Measurements from ENCODE around the gene ST8SIA5.

ST8SIA5 gene

GRCh38 chr18:46715062-46715461 lies 41.8 kb downstream of the ST8SIA5 start:
- DNase-seq (ENCODE audit: extremely low read depth in 1 of 2, low read depth in 1 of 2): no peak

GRCh38 chr18:46712406-46712805 lies 44.4 kb downstream of the ST8SIA5 start:
- no peak for DNase-seq (ENCODE audit: extremely low read depth in 1 of 2, low read depth in 1 of 2)

- no peak for DNase-seq (ENCODE audit: extremely low read depth in 1 of 2, low read depth in 1 of 2)
Observed at GRCh38 chr18:46711444-46711863, 45.4 kb downstream of the ST8SIA5 start.

GRCh38 chr18:46706968-46707367 lies 49.9 kb downstream of the ST8SIA5 start:
- no peak for DNase-seq (ENCODE audit: extremely low read depth in 1 of 2, low read depth in 1 of 2)

- no peak for DNase-seq (ENCODE audit: extremely low read depth in 1 of 2, low read depth in 1 of 2)
Observed at GRCh38 chr18:46705521-46705920, 51.3 kb downstream of the ST8SIA5 start.

GRCh38 chr18:46704816-46705215 lies 52.0 kb downstream of the ST8SIA5 start:
- no peak for DNase-seq (ENCODE audit: extremely low read depth in 1 of 2, low read depth in 1 of 2)

- DNase-seq (ENCODE audit: extremely low read depth in 1 of 2, low read depth in 1 of 2): no peak
Observed at GRCh38 chr18:46704189-46704588, 52.7 kb downstream of the ST8SIA5 start.

- no peak for DNase-seq (ENCODE audit: extremely low read depth in 1 of 2, low read depth in 1 of 2)
Observed at GRCh38 chr18:46702471-46702870, 54.4 kb downstream of the ST8SIA5 start.

- no peak for DNase-seq (ENCODE audit: extremely low read depth in 1 of 2, low read depth in 1 of 2)
Observed at GRCh38 chr18:46700066-46700824, 56.6 kb downstream of the ST8SIA5 start.

- no peak for DNase-seq (ENCODE audit: extremely low read depth in 1 of 2, low read depth in 1 of 2)
Observed at GRCh38 chr18:46696702-46697101, 60.2 kb downstream of the ST8SIA5 start.

GRCh38 chr18:46696268-46696667 lies 60.6 kb downstream of the ST8SIA5 start:
- DNase-seq (ENCODE audit: extremely low read depth in 1 of 2, low read depth in 1 of 2): no peak

GRCh38 chr18:46693996-46694395 lies 62.9 kb downstream of the ST8SIA5 start:
- no peak for DNase-seq (ENCODE audit: extremely low read depth in 1 of 2, low read depth in 1 of 2)

- DNase-seq (ENCODE audit: extremely low read depth in 1 of 2, low read depth in 1 of 2): no peak
Observed at GRCh38 chr18:46688853-46689525, 67.9 kb downstream of the ST8SIA5 start.

GRCh38 chr18:46686186-46686585 lies 70.7 kb downstream of the ST8SIA5 start:
- DNase-seq (ENCODE audit: extremely low read depth in 1 of 2, low read depth in 1 of 2): no peak

GRCh38 chr18:46683252-46683651 lies 73.6 kb downstream of the ST8SIA5 start:
- no peak for DNase-seq (ENCODE audit: extremely low read depth in 1 of 2, low read depth in 1 of 2)

GRCh38 chr18:46680784-46681695 lies 75.8 kb downstream of the ST8SIA5 start:
- no peak for DNase-seq (ENCODE audit: extremely low read depth in 1 of 2, low read depth in 1 of 2)

GRCh38 chr18:46679846-46680598 lies 76.8 kb downstream of the ST8SIA5 start:
- no peak for DNase-seq (ENCODE audit: extremely low read depth in 1 of 2, low read depth in 1 of 2)

GRCh38 chr18:46678785-46679399 lies 78.0 kb downstream of the ST8SIA5 start:
- no peak for DNase-seq (ENCODE audit: extremely low read depth in 1 of 2, low read depth in 1 of 2)

- no peak for DNase-seq (ENCODE audit: extremely low read depth in 1 of 2, low read depth in 1 of 2)
Observed at GRCh38 chr18:46678041-46678440, 78.8 kb downstream of the ST8SIA5 start.

- no peak for DNase-seq (ENCODE audit: extremely low read depth in 1 of 2, low read depth in 1 of 2)
Observed at GRCh38 chr18:46677611-46678010, 79.2 kb downstream of the ST8SIA5 start.

Measured in activated CD8-positive, alpha-beta memory T cell treated with anti-CD3 and anti-CD28 coated beads for 1 hour (primary cell).